Measurements from ENCODE around the gene NSD1. TPM values are rescaled to one million over a fixed set of nuclear protein-coding genes. Genes with fewer than 3 reads are reported as not detected.

The NSD1 gene
- total RNA-seq, 1 donor from 2014 or later, result 59.1 TPM

GRCh38 chr5:177349762-177350161 lies 216.2 kb downstream of the NSD1 start:
- no peak for DNase-seq (ENCODE audit: low read depth)

Other genes with a start within 250 kb of the NSD1 start
- gene HK3, start 234.4 kb upstream of the NSD1 start, total RNA-seq, result 0.05 and 0.17 TPM in 2 replicates
- gene UIMC1, start 127.0 kb upstream of the NSD1 start, total RNA-seq, result 35.1 and 43.4 TPM in 2 replicates
- gene ZNF346, start 111.1 kb upstream of the NSD1 start, total RNA-seq, result 9.0 and 23.8 TPM in 2 replicates
- gene FGFR4, start 46.9 kb upstream of the NSD1 start, total RNA-seq, result 14.1 and 35.2 TPM in 2 replicates
- 13.5 and 23.0 TPM in 2 replicates for gene RAB24, start 169.9 kb downstream of the NSD1 start, total RNA-seq
- 52.0 and 115 TPM in 2 replicates for gene PRELID1, start 170.0 kb downstream of the NSD1 start, total RNA-seq
- gene MXD3, start 178.1 kb downstream of the NSD1 start, total RNA-seq, result 1.4 and 3.6 TPM in 2 replicates
- gene LMAN2, start 217.9 kb downstream of the NSD1 start, total RNA-seq, result 242 and 337 TPM in 2 replicates
- gene RGS14, start 224.2 kb downstream of the NSD1 start, total RNA-seq, result 11.1 and 30.2 TPM in 2 replicates

Data from renal cortical epithelial cell (primary cell).